GM19455 (cell line): ENCODE data around the gene GDPGP1.
"Not testable (repeated sequence)": the region's sequence is repeated elsewhere in the genome, so short reads cannot be mapped to it uniquely, and the experiment has no call there.

Experiments used
- ATAC-seq: cut with Tn5 transposase; IDR thresholded peaks from one replicate; pipeline ENCODE4 v1.9.1; 2021; ENCODE audit not compliant: unreplicated experiment

The GDPGP1 gene, protein sequence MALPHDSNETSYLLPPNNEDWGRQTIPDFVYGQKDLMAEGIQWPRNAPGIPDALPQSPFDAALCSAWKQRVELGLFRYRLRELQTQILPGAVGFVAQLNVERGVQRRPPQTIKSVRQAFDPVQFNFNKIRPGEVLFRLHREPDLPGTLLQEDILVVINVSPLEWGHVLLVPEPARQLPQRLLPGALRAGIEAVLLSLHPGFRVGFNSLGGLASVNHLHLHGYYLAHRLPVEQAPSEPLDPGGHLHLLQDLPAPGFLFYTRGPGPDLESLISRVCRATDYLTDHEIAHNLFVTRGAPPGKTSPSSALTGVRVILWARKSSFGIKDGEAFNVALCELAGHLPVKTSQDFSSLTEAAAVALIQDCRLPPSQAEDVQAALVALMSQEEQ

DNA sequence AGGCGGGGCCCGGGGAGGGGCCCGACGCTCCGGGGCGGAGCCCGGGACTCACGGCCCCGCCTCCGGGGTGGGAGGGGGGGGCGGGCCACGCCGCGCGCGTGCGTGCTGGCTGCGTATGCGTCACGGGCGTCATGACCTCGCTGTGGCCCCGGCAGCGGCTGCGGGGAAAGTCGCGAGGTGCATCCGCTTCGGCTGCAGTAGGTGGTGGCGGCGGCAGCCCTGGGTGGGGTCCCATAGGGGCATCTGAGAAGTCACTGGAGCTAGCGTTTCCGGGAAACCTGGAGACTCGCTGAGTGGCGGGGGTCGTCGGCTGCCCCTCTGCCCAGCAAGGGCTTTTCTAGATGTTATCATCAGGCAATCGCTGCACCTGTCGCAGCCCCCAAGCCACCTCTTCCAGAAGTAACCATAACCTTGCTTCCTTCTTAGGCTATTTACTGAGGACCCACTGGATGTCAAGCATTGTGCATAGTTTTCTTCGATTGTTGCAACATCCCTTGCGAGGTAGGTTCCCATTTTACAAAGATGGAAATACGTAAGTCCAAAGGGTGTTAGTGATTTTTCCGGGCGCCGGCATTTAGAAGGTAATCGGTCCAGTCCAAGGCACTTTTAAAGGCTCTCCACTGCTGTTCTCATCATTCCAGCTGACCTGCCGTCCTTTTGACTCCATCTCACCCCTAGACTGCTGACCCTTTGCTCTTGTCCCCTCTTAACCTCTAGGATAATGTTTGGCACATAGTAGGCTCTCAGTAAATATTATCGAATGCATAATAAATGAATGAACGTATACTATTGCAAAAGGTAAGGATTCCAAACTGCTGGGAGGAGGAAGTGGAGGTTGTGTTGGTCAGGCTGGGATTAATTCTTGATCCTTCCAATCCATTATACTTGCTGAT, at the start of gene GDPGP1:
GDPGP1 (plus strand) TSS at position 114 of the 893 bp plus-strand sequence. CDS start 6,700 bp downstream, outside the sequence.
- ATAC-seq, result peak; percentile 67

DNA sequence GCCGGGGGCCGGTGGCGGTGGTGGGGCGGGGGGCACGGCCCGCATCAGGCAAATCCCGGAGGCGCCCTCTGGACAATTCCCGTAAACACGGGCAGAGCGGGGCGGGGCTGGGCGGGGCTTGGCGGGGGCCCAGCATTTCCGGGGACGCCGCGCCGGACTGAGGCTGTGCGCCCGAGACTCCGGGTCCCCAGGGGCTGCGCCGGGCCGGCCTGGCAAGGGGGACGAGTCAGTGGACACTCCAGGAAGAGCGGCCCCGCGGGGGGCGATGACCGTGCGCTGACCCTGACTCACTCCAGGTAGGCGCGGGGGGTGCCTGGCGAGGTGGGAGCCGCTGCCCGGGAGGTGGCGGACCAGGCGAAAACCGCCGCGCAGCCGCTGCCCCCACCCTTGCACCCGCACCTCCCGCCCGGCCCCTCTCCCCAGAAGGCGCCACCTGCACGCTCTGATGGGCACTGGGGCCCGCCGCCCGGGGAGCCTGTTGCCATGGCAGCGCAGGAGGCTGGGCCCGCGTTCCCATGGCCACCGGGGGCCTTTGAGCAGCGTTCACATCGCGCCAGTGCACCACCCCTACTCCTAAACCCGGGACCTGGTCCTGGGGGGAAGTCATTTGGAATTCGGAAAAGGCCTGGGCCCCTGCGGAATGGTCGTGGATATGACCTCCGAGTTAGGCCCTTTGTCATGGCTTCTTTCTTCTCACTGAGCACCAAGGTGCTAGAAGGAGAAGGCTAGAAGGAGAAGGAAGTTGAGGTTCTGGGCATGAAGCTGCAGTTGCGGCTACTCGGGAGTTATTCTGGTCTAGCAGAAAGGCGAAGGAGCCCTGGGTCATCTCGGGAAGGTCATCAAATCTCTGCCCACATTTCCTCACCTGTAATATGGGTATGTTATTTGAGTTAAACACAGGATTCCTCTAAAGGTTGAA, 49.0 kb upstream of the GDPGP1 start:
- ATAC-seq, result peak; percentile 77

DNA sequence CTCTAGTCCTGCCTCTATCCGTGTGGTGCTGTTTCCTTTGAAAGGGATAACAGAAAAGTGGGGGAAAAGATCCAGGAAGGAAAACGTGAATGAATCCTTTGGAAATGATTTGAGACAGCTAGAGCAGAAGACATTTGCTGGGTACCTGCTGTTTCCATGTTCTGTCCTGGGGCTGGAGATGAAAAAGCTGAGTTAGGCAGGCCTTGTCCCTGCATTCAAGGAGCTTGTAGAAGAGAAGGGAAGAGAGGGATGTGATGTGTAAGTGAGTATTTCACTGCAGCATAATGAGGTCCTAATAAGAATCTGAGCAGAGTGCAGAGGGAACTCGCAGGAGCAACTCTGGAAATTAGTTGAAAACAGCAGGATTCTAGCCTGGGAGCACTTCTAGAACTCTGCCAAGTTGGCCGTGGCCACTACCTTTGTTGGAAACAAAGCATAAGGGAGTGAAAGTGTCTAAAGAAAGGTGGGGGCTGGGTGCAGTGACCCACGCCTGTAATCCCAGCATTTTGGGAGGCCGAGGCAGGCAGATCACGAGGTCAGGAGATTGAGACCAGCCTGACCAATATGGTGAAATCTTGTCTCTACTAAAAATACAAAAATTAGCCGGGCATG, 46.6 kb upstream of the GDPGP1 start:
- no peak for ATAC-seq

DNA sequence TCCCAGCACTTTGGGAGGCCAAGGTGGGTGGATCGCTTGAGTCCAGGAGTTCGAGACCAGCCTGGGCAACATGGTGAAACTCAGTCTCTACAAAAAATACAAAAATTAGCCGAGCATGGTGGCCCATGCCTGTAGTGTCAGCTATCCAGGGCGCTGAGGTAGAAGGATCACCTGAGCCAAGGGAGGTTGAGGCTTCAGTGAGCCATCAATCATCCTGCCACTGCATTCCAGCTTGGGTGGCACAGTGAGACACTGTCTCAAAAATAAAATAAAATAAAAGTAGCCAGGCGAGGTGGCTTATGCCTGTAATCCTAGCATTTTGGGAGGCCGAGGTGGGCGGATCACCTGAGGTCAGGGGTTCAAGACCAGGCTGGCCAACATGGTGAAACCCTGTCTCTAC, 45.9 kb upstream of the GDPGP1 start:
- ATAC-seq, result not testable (repeated sequence)

DNA sequence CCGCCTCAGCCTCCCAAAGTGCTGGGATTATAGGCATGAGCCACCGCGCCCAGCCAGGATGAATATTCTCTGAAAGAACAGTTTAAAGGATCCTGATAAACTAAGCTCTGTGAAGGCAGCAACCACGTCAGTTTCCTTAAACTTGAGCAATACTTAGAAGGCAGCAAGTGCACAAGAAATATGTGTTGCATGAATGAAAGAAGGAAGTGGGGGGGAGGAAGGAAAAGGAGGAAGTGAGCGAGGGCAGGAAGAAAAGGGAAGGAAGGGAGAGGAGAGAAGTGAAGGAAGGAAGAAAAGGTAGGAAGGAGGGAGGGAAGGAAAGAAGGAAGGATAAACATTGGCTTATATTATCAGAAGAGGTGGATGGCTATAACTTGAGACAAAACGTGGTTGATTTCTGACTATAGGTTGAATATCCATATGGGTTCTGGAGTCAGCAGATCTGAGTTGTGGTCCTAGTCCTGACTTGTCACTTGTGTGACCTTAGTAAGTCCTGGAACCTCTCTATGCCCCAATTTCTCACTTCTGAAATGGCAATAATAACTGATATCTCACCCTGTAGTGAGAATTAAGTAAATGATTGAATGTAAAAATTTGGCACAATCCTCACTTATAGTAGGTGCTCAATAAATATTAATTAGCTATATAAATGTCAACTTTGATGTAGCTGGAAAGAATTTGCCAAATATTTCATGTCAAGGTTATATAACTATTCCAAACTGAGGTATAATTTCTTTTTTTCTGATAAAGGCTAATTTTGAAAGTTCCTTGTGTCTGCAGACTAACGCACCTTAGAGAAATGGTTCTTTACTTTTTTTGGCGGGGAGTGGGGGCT, 44.9 kb upstream of the GDPGP1 start:
- no peak for ATAC-seq

DNA sequence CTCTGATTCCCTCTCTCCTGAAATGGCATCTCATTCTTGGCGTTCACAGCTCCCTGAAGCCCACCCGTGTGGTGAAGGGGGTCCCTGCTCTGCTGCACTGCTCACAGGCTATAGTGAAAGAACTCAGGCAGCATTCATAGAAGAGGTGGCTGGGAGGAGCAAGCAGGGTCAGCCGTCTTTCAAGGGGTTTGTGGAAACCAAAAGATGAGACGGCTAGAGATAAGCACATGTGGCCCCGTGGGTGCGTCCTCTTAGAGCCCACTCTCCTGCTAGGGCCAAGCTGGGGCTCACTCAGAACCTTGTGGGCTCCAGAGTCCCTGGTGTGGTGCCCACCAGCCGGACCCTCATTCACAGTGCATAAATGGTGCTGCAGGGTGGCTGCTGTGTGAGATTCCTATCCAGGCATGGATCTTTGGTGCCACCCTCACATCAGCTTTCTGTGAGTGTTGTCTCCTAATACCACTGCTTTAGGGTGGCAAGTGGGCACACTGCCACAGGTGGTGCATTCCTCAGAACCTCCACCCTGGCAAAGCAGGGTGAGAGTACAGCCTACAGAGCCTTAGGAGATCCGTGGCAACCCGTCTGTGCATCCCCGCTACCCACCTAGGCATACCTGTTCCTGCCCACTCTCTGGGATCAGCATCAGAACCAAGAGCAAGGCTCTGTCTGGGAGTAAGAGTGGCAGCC, 44.1 kb upstream of the GDPGP1 start:
- ATAC-seq, result no peak

DNA sequence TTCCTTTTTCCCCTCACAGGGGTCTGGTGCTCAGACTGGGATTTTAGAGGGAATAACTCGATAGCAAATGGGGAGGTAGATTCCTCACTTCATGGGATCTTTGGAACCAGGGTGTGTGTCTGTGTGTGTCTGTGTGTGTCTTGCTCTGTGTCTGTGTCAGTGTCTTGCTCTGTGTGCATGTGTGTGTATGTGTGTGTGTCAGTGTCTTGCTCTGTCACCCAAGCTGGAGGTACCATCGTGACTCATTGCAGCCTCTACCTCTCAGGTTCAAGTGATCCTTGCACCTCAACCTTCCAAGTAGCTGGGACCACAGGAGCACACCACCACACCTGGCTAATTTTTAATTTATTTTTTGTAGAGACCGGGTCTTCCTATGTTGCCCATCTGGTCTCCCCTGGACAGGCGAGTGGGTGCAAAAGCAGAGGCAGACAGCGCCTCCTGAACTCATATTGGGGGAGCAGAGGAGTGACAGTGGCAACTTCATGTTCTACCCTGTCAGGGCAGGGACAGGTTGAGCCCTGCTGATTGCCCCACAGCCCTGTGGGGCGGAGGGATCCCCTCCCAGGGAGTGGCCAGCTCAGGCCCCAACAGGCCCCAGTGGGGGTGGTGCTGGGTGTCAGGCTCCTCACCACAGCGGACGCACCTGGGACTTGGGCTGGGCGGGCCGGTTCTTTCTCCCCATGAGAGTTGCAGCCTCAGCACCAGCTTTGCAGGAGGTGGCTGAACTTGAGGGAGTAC, 43.2 kb upstream of the GDPGP1 start:
- peak; percentile 66 for ATAC-seq

DNA sequence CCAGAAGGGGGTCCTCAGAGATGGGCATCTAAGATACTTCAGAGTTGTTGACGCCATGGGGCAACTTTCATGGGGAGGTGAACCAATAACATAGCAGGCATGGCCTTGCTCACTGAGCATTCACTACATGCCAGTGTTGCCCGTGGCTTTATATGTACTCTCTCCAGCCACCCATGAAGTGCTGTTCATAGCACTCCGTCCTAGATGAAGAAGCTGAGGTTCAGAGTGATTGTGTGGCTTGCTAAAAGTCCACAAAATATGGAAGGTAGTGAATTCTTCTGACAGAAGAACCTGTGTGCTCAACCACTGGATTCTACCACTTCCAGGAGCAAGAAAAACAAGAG, 42.7 kb upstream of the GDPGP1 start:
- peak; percentile 23 for ATAC-seq

DNA sequence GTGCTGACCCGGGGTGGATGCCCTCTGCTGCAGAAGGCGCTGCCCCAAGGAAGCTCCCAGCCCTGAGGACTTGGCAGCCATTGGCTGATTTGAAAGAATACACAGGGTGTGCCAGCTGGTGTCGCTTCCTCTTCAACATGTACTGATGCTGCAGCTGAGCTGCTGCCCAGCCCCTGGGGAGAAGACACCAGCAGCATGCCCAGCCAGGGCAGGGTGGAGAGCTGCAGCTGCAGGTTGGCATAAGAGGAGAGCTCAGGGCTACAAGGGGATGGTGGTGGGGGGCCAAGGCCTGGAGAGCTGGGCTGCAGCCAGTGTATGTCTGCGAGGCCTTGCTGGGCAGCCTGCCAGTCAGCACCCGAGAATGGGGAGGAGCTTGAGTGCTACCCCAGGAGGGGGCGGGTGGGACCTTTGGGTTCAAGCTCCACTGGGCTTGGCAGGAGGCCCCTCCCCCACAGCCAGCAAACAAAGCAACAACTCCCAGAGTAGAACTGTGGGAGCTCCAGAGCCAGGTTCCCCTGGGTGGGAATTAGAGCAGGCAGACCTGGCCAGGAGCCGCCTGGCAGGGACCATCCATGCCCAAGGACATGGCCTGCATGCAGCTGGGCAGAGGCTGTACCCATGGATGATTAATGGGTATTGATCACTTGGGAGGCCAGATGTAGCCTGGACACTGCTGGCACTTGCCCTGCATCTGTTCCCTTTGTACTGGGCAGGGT, 42.1 kb upstream of the GDPGP1 start:
- peak; percentile 66 for ATAC-seq

DNA sequence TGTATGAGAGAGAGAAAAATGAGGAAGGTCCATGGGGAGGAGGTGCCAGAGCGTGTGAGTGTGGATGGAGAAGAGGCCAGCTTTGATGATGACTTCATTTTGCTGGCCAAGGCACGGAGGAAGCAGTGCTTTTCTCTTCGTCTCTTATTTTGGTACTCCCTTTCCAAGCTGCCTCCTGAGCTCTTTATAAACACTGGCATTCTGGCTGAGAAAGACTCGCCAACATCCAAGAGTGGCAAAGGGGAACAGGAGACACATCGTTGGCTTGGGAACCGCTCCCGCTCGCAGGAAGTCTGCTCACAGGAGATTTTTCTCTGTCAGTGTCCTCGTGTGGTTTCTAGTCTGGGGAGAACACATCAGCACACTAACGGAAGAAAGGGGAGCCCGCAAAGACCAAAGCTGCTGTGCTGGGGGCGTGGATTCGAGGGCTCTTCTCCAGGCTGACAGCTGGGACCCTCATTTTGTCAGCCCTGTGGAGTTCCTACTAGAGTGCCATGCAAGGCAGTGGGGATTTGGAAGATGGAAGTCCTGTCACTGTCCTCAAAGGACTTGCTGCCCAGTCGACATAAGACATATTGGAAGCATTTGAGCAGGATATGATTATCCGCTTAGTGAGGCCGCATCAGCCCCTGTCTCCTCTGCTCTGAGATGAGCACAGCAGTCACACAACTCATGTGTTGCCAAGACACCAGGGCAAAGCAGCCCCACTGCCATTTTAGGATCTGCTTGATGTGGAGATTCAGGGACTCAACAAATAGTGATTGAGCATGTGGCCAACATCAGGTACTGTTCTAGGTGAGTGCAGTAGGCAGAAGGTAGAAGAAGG, 40.8 kb upstream of the GDPGP1 start:
- no peak for ATAC-seq

DNA sequence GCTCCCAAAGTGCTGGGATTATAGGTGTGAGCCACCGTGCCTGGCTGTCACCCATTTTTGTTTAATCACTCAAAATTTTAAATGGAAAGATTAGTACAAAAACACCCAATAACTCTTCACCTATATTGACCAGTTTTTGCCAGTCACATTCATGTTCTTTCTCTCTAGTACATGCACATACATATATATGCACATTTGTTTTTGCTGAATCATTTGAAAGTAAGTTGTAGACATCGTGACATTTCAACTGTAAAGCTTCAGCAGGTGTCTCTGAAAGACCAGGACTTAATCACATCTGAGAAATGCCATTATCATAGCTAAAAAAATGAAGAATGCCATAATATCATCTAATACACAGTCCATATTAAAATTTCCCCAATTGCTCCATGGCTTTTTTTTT, 39.4 kb upstream of the GDPGP1 start:
- no peak for ATAC-seq

DNA sequence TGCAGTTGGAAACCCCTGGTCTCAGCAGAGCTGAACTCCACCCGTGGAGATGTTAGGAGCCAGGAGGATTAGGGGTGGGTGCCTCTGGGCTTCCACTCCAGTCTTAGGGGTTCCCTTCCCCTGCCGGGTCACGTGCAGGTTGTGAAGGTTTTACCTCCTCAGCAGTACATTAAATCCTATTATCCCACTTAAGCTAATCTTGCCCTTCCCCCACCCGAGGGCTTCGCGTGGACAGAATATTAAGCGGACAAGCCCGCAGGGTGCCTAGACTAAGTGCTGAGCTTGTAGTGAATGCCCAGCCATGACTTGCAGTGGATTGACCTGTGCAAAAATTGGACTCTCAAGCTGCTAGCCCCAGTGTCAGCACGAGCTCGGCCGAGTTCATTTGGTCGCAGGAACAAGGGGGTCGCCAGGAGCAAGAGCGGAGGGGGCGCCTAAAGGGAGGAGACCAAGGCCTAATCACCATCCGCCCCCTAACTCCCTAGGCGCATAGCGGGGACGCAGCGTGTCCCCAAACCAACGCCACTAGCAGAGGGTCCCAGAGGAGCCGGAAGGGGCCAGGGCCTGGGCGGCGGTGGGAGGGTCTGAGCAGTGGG, 33.4 kb upstream of the GDPGP1 start:
- ATAC-seq, result peak; percentile 15

DNA sequence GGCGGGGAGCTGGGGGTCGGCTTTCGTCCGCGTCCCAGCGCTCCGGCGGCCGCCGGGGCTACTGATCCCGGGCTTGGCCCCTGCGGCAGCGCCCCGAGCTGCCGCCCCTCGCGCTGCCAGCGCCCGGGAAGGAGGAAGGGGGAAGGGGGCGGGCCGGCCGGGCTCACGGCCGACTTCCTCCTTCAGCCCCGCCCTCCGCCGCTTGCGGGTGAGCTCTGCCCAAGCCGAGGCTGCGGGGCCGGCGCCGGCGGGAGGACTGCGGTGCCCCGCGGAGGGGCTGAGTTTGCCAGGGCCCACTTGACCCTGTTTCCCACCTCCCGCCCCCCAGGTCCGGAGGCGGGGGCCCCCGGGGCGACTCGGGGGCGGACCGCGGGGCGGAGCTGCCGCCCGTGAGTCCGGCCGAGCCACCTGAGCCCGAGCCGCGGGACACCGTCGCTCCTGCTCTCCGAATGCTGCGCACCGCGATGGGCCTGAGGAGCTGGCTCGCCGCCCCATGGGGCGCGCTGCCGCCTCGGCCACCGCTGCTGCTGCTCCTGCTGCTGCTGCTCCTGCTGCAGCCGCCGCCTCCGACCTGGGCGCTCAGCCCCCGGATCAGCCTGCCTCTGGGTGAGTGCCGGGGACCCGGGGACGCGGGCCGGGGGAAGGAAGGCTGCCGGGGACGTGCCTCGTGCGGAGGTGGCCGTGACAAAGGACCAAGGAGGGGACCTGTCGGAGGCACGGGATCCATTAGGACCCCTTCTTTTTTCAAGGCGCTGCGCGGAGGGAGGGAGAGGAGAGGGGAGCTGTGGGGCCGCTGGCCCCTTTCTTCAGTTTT, 32.7 kb upstream of the GDPGP1 start, which contains the start of gene SEMA4B:
SEMA4B (plus strand) TSS at position 201 of the 814 bp plus-strand sequence; CDS start at position 450, 249 bp downstream.
- ATAC-seq, result peak; percentile 84

DNA sequence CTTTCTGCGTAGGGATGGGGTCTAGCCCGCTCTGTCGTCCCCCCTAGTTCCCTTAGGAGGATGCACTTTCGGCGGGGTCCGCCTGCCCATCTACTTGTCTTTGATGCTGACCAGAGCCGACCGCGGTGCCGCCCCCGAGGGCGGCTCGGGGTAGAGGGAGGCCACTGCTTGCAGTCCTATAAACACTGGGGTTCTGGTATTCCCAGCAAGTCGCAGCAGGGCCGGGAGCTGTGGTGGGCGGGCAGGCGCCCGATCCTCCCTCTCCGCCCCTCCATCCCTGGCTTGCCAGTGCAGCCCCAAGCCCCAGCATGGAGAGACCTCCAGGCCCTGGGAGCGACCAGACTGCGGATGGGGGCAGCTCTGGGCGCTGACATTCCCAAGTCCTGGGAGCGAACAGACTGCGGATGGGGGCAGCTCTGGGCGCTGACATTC, 32.0 kb upstream of the GDPGP1 start:
- no peak for ATAC-seq

DNA sequence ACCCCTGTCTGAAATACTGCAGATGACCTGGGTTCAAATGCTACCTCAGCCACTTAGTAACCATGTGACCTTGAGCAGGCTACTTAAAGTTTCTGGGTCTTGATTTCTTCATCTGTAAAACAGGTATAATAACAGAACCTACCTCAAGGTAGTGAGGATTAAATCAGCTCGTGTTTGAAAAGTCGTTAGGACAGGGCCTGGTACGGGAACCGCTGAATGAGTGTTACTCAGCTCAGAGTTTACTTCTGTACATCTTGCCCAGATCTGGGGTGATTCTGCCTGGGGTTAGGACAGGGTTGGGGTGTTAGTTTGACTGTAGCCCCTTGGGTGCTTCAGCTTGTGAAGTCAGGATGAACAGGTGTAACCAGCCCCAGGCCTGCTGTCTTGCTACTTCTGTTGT, 31.1 kb upstream of the GDPGP1 start:
- no peak for ATAC-seq

DNA sequence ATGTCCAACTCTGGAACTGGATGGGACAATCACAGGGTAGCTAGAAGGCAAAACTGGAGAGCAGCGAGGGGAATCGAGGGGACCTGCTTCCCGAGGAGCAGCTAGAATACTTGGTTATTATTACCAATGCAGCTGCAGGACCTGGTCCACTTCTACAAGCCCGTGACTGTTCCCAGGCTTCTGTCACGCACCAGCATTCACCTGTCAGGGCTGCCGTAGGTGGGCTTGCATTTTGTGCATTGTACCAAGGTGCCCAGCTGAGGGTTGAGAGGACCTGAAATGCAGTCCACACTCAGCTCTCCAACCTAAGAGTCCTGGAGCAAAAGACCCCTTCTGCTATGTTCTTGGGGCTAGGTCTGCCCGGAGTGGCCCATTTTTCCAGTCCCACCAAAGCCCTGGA, 30.5 kb upstream of the GDPGP1 start:
- ATAC-seq, result no peak
